ENCODE data around the gene MICAL3.

Gene MICAL3

GRCh38 chr22:17787716-17788330, 236.5 kb downstream of the MICAL3 start:
- DNase-seq = no peak

GRCh38 chr22:17787241-17787640, 237.1 kb downstream of the MICAL3 start:
- DNase-seq = no peak

- no peak for DNase-seq
Measured at GRCh38 chr22:17786435-17787161, 237.8 kb downstream of the MICAL3 start.

GRCh38 chr22:17785185-17786184, 238.9 kb downstream of the MICAL3 start:
- no peak for DNase-seq

- no peak for DNase-seq
Measured at GRCh38 chr22:17784776-17785175, 239.6 kb downstream of the MICAL3 start.

GRCh38 chr22:17783773-17784480, 240.4 kb downstream of the MICAL3 start:
- DNase-seq = no peak

GRCh38 chr22:17783312-17783711, 241.0 kb downstream of the MICAL3 start:
- no peak for DNase-seq

- no peak for DNase-seq
Measured at GRCh38 chr22:17782621-17783020, 241.7 kb downstream of the MICAL3 start.

GRCh38 chr22:17782158-17782557, 242.2 kb downstream of the MICAL3 start:
- no peak for DNase-seq

GRCh38 chr22:17781319-17782031, 242.9 kb downstream of the MICAL3 start:
- DNase-seq = no peak

GRCh38 chr22:17780741-17781318, 243.5 kb downstream of the MICAL3 start:
- DNase-seq = no peak

GRCh38 chr22:17780116-17780740, 244.1 kb downstream of the MICAL3 start:
- DNase-seq = no peak

- DNase-seq = no peak
Measured at GRCh38 chr22:17779286-17780115, 244.9 kb downstream of the MICAL3 start.

GRCh38 chr22:17778412-17778976, 245.9 kb downstream of the MICAL3 start:
- DNase-seq = no peak

- DNase-seq = no peak
Measured at GRCh38 chr22:17777717-17778044, 246.7 kb downstream of the MICAL3 start.

- DNase-seq = no peak
Measured at GRCh38 chr22:17777005-17777716, 247.2 kb downstream of the MICAL3 start.

- no peak for DNase-seq
Measured at GRCh38 chr22:17775781-17776465, 248.4 kb downstream of the MICAL3 start.

GRCh38 chr22:17774926-17775685, 249.3 kb downstream of the MICAL3 start:
- DNase-seq = no peak
